Keratinocyte (primary cell): ENCODE measurements around the gene SYNE1. TPM values are rescaled to one million over a fixed set of nuclear protein-coding genes. Genes with fewer than 3 reads are reported as not detected.

Experiments used
- DNase-seq: peaks from one replicate; pipeline ENCODE4 v3.0.0-alpha.2; 2011; ENCODE audit warnings: low read depth, missing footprints, low spot score
- FAIRE-seq: peaks from 2 replicates; lab custom pipeline; 2011; peaks lifted over from hg19 to GRCh38; lab: Jason Lieb, UNC
- H2AFZ ChIP-seq: 2 replicates; pipeline ENCODE4 v1.6.0; 2012; ENCODE audit warnings: low read length, control low read depth, inconsistent platforms; ENCODE audit not compliant: control insufficient read depth
- H3K27ac ChIP-seq: 2 replicates; pipeline ENCODE4 v1.5.1; 2011; ENCODE audit warnings: low read length; ENCODE audit not compliant: control insufficient read depth, insufficient read depth
- H3K27me3 ChIP-seq: 3 replicates; pipeline ENCODE4 v1.6.0; 2011; ENCODE audit warnings: low read length; ENCODE audit not compliant: control insufficient read depth, insufficient read depth; ENCODE audit errors: extremely low read depth
- H3K36me3 ChIP-seq, 2 experiments: 2 replicates in 1 of 2; 3 replicates in 1 of 2; pipeline ENCODE4 v1.5.1; 2011; ENCODE audit warnings: low read length in 2 of 2, mild to moderate bottlenecking in 1 of 2; ENCODE audit not compliant: control insufficient read depth in 2 of 2, insufficient read depth in 2 of 2; ENCODE audit errors: extremely low read depth in 1 of 2
- H3K4me1 ChIP-seq: 3 replicates; pipeline ENCODE4 v1.5.1; 2011; ENCODE audit warnings: low read length; ENCODE audit not compliant: control insufficient read depth, insufficient read depth; ENCODE audit errors: extremely low read depth
- H3K4me2 ChIP-seq: 3 replicates; pipeline ENCODE4 v1.6.0; 2011; ENCODE audit warnings: low read depth, low read length; ENCODE audit not compliant: control insufficient read depth, insufficient read depth; ENCODE audit errors: extremely low read depth
- H3K4me3 ChIP-seq, 3 experiments: fragments of 200-600 bp in 1 of 3; sonication (generic) in 1 of 3; 2 replicates in 2 of 3; 3 replicates in 1 of 3; pipeline ENCODE4 v1.5.1; 2011 to 2016; ENCODE audit warnings: low read length in 3 of 3, mild to moderate bottlenecking in 3 of 3, control low read depth in 2 of 3, inconsistent platforms in 1 of 3, low read depth in 1 of 3, mixed read lengths in 1 of 3, mixed run types in 1 of 3, moderate library complexity in 1 of 3; ENCODE audit not compliant: control insufficient read depth in 2 of 3, insufficient read depth in 2 of 3; ENCODE audit errors: extremely low read depth in 1 of 3
- H3K79me2 ChIP-seq: 2 replicates; pipeline ENCODE4 v1.6.0; 2012; ENCODE audit warnings: low read length; ENCODE audit not compliant: control insufficient read depth, insufficient read depth
- H3K9ac ChIP-seq: 3 replicates; pipeline ENCODE4 v1.6.0; 2011; ENCODE audit warnings: low read length; ENCODE audit not compliant: control insufficient read depth, insufficient read depth; ENCODE audit errors: extremely low read depth
- H3K9me1 ChIP-seq: 3 replicates; pipeline ENCODE4 v1.6.0; 2011; ENCODE audit warnings: low read length; ENCODE audit not compliant: control insufficient read depth, insufficient read depth; ENCODE audit errors: extremely low read depth
- H3K9me3 ChIP-seq: 2 replicates; pipeline ENCODE4 v1.5.1; 2012; ENCODE audit warnings: low read depth, low read length; ENCODE audit not compliant: control insufficient read depth
- H4K20me1 ChIP-seq: 3 replicates; pipeline ENCODE4 v1.6.0; 2011; ENCODE audit warnings: low read length; ENCODE audit not compliant: control insufficient read depth, insufficient read depth; ENCODE audit errors: extremely low read depth
- EZH2 ChIP-seq: IDR thresholded peaks from one replicate; pipeline ENCODE4 v1.6.1; 2012; ENCODE audit warnings: inconsistent platforms, mild to moderate bottlenecking, low read length, moderate library complexity
- dilution Hi-C: fragments of 300-500 bp; cut with MboI; formaldehyde crosslinking; loops from one replicate; pipeline ENCODE4 v1.7.0; 2020; ENCODE audit warnings: low sequenced_read_pairs; ENCODE audit not compliant: extremely low pct_ligation_motif_present
- polyA plus RNA-seq, 5 experiments: library from polyadenylated mRNA; depleted of rRNA in 3 of 5; stranded (reverse) in 3 of 5; stranded (forward) in 1 of 5; unstranded in 1 of 5; fragments of >200 nt; gene quantifications; 1 replicate in 1 of 5; 2 replicates in 3 of 5; 3 replicates in 1 of 5; pipeline versions ENCODE4 v1.2.1 to v1.2.3, GENCODE V29; 2011 to 2012; ENCODE audit warnings: missing spikeins in 2 of 5, low read depth in 1 of 5, low replicate concordance in 1 of 5
- TF ChIP-seq, protein P1 (sequence below), 3 experiments: IDR thresholded peaks in 1 of 3; conservative IDR thresholded peaks in 1 of 3; optimal IDR thresholded peaks in 1 of 3; 2 replicates in 2 of 3; 3 replicates in 1 of 3; pipeline versions ENCODE3 to v1.5.1; 2011; ENCODE audit warnings: low read length in 3 of 3, mild to moderate bottlenecking in 3 of 3, moderate library complexity in 2 of 3, control low read depth in 1 of 3, inconsistent platforms in 1 of 3; ENCODE audit not compliant: insufficient read depth in 2 of 3; ENCODE audit errors: extremely low read depth in 1 of 3

Gene SYNE1
- polyA plus RNA-seq, 1 donor (not counting 4 experiments of a cell fraction or from before 2014, with no cell fraction given): 4.0 TPM

DNA sequence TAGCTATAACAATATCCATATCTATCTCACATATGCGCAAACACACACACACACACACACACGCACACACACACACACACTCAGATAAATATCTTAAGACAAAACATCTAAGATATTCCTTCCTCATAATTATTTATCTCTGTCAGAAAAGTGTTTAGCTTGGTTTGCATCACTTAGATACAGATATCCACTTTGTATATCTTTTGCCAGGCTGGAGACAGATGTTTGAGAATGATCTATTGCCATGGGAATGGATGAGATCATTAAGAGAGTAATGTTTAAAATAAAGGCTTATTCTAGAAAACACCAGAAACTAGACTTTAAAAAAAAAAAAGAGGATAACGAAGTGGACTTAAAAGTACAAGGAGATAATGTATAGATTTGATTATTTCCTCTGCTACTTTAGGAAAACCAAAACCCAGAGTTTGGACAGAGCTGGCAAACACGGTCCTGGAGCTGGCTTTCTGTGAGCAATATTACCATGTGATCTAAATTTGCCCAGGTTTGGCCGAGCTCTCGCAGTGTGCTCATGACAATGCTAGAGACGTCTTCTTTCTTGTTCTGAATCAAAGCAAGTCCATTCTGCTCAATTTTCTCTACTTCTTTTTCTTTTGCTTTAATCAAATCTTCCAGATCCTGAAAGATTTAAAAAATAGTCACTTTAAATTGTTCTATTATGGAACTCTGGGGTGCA lies 411.8 kb downstream of the SYNE1 start:
- Histone ChIP-seq H3K27ac (no peak overlapping the region), H4K20me1 (no peaks in the 10 kb centered on the region), H3K79me2 (no peaks in the 10 kb centered on the region), H3K4me1 (no peaks in the 10 kb centered on the region), H3K4me3 (no peak overlapping the region), H3K4me2 (no peak overlapping the region), H3K27me3 (no peaks in the 10 kb centered on the region), H2AFZ (no peak overlapping the region), H3K9me3 (peaks cover 12% of the 10 kb centered on the region), H3K9ac (no peak overlapping the region), H3K36me3 (no peaks in the 10 kb centered on the region), H3K9me1 (no peaks in the 10 kb centered on the region)
- dilution Hi-C loops: no loop called here
- FAIRE-seq: no peak
- TF ChIP-seq, protein P1, sequence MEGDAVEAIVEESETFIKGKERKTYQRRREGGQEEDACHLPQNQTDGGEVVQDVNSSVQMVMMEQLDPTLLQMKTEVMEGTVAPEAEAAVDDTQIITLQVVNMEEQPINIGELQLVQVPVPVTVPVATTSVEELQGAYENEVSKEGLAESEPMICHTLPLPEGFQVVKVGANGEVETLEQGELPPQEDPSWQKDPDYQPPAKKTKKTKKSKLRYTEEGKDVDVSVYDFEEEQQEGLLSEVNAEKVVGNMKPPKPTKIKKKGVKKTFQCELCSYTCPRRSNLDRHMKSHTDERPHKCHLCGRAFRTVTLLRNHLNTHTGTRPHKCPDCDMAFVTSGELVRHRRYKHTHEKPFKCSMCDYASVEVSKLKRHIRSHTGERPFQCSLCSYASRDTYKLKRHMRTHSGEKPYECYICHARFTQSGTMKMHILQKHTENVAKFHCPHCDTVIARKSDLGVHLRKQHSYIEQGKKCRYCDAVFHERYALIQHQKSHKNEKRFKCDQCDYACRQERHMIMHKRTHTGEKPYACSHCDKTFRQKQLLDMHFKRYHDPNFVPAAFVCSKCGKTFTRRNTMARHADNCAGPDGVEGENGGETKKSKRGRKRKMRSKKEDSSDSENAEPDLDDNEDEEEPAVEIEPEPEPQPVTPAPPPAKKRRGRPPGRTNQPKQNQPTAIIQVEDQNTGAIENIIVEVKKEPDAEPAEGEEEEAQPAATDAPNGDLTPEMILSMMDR (optimal IDR thresholded peaks at IDR 0.05 in 1 of 3, IDR thresholded peaks at IDR 0.05 in 1 of 3, conservative IDR thresholded peaks at IDR 0.05 in 1 of 3; ENCODE audit: extremely low read depth in 1 of 3, insufficient read depth in 2 of 3, low read length in 3 of 3): no peak
- no peak for TF ChIP-seq EZH2
- no peak for DNase-seq

DNA sequence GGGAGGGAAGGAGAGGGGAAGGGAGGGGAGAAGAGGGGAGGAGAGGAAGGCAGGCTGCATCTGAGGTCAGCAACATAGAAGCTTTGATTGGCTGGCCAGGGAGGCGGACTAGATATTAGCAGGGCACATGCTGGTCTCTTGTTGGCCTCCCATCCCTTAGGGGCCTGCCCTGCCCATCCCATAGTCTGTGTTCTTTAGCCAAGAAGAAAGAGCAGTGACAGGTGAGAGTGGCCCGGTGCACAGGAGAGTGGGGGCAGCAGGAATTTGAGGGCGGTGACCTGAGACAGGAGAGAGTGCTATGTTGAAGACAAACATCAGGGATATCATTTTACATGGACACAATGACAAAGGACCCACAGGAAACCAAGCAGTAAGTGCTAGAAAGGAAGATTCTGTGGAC lies 413.5 kb downstream of the SYNE1 start:
- Histone ChIP-seq H3K79me2 (no peaks in the 10 kb centered on the region), H2AFZ (no peak overlapping the region), H4K20me1 (no peaks in the 10 kb centered on the region), H3K4me1 (no peaks in the 10 kb centered on the region), H3K9ac (no peak overlapping the region), H3K9me1 (no peaks in the 10 kb centered on the region), H3K4me2 (no peak overlapping the region), H3K27ac (no peak overlapping the region), H3K27me3 (no peaks in the 10 kb centered on the region), H3K4me3 (no peak overlapping the region), H3K9me3 (peaks cover 12% of the 10 kb centered on the region), H3K36me3 (no peaks in the 10 kb centered on the region)
- DNase-seq (no peak), FAIRE-seq (no peak)
- dilution Hi-C loops: no loop called here
- TF ChIP-seq EZH2: no peak
- TF ChIP-seq, protein P1 (optimal IDR thresholded peaks at IDR 0.05 in 1 of 3, IDR thresholded peaks at IDR 0.05 in 1 of 3, conservative IDR thresholded peaks at IDR 0.05 in 1 of 3; ENCODE audit: extremely low read depth in 1 of 3, insufficient read depth in 2 of 3, low read length in 3 of 3): no peak
